Astrocyte of the cerebellum (primary cell): Measurements from ENCODE around the gene CTAG1B.
"Not testable (repeated sequence)": the region's sequence is repeated elsewhere in the genome, so short reads cannot be mapped to it uniquely, and the experiment has no call there.

Experiments
- DNase-seq: peaks from one replicate; pipeline ENCODE4 v3.0.0-alpha.2; 2011; ENCODE audit warnings: low read depth
- H3K4me3 ChIP-seq: 2 replicates; pipeline ENCODE4 v1.5.1; 2011; ENCODE audit warnings: mild to moderate bottlenecking, low read depth, low read length, moderate library complexity
- CTCF ChIP-seq: IDR thresholded peaks from 2 replicates; pipeline ENCODE4 v1.5.1; 2012; ENCODE audit warnings: low read length, low read depth, moderate library complexity, mild to moderate bottlenecking; ENCODE audit errors: missing control alignments
- in situ Hi-C: cut with HindIII; loops from 2 replicates; pipeline ENCODE4 v1.10.0; 2017; ENCODE audit warnings: low sequenced_read_pairs

The CTAG1B gene

GRCh38 chrX:154655786-154656185 is 36.7 kb upstream of the CTAG1B start:
- DNase-seq, result no peak
- H3K4me3 ChIP-seq, result no peak overlapping the region
- in situ Hi-C loops, result no loop called here
- TF ChIP-seq CTCF, result no peak

DNA sequence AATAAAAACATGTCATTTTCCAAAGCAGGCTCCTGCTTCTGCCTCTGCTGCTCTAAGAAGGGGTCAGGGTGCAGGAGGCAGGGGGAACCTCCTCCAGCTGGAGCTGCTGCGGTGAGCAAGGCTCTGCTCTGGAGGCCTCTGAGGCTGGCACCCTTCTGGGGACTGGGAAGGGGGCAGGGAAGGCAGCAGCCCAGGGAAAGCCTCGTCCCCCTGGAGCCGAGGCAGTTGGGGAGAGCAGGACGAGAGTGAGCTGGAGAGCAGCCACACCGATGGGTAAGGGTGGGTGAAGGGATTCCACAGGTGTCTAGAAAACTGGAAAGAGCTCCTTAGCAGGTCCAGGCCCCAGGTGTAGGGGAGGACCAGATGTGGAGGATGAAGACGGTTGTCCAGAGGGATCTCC is 36.3 kb upstream of the CTAG1B start:
- DNase-seq, result no peak
- no peak overlapping the region for H3K4me3 ChIP-seq
- in situ Hi-C loops, result no loop called here
- no peak for TF ChIP-seq CTCF

DNA sequence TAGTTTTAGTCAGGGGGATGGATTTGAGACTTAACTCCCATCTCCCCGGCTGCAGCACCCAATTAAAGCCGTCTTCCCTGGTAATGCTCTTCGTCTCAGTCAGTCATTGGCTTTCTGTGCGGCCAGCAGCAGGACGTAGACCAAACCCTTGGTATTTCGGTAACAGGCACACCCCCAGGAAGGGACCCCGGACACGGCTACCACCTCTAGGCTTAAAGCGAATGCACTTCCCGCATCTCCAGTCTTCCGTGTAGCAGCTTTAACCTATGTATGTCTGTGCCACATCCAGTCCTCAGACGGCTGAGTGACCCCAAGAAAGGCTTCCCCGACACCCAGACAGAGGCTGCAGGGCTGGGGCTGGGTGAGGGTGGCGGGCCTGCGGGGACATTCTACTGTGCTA is 35.8 kb upstream of the CTAG1B start:
- in situ Hi-C loops, result no loop called here
- no peak for DNase-seq
- no peak overlapping the region for H3K4me3 ChIP-seq
- TF ChIP-seq CTCF, result no peak

DNA sequence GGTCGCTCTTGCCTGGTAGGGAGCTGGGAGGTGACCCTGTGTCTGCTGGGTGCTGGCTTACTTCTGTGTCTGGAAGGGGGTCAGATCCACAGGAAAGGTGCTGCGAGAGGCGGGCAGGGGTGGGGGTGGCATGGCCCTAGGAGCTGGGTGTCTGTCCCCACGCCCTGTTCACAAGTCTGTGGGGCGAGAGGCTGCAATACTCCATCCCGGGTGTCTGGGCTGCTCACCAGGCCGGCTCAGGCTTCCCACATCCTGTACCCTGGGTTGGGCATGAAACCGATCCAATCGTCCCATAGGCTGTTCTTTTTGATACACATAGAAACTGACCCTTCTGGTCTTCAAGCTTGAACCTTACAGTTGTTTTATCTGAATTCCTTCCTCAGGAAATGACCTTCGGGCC is 35.3 kb upstream of the CTAG1B start:
- in situ Hi-C loops, result no loop called here
- H3K4me3 ChIP-seq, result no peak overlapping the region
- TF ChIP-seq CTCF, result no peak
- no peak for DNase-seq

DNA sequence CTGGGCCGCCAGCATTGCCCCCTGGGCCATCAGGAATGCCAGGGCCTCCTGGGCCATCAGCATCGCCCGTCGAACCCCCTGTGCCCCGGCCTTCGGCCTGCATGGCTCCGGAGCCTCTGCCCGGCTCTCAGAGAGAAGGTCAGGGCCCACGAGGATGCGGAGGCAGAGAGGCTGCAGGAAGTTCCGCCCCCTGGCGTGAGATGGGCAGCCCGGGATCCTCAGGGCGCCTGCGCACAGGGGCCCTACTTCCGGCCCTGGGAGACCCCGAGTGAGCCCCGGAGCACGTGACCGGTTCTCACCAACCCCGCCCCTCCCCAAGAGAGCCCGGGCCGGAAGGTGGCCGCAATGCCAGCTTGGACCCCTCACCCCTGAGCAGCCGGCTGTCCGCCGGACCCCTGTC is 34.3 kb upstream of the CTAG1B start, which contains the start of gene CTAG2:
TSS of gene CTAG2 (minus strand) at position 167 of the 400 bp plus-strand sequence. CDS start at position 103, 64 bp downstream.
- H3K4me3 ChIP-seq, DNase-seq, in situ Hi-C loops: not testable (repeated sequence)

GRCh38 chrX:154653048-154653401 is 33.9 kb upstream of the CTAG1B start:
- no peak overlapping the region for H3K4me3 ChIP-seq
- no peak for TF ChIP-seq CTCF
- in situ Hi-C loops, result no loop called here
- DNase-seq, result no peak

DNA sequence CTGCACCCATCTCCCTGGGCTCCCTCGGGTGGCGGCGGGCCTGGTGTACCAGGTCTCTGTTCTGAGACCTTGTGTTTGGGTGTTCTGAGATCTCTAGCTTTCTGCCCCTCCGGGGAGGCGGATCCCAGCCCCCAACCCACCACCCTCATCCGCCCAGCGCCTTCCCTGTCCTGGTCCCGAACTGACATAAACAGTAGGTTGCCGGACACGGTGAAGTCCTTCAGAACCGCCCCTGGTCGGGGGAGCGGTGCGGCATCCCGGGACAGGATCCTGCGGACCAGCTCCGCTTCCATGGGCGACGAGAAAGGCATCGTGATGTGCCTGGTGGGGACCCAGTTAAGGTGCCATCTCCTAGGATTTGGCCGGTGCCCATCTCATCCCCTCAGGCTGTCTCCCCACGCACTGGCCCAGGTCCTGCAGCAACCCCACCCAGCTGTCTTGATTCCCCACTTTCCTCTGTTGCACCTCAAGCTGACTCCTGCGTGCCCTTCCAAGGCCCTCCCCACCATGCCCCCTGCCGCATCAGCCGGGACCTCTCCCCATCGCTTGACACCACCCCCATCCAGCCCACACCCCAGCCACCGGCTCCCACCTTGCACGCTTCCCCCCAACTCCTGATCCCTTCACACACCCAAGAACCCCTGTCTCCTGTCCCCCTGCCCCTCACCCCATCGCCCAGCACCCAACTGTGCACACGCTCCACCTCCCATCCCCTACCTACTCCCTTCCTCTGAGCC is 33.4 kb upstream of the CTAG1B start:
- H3K4me3 ChIP-seq, result no peak overlapping the region
- no peak for TF ChIP-seq CTCF
- in situ Hi-C loops, result no loop called here
- no peak for DNase-seq
